NCI-H1092 (cell line): ENCODE data around the gene TOR4A.

Experiments used
- DNase-seq: peaks from one replicate; lab custom pipeline; 2025; lab: John Stamatoyannopoulos, UW

The TOR4A gene

GRCh38 chr9:137272241-137273094, 5.1 kb upstream of the TOR4A start:
- DNase-seq: no peak

DNA sequence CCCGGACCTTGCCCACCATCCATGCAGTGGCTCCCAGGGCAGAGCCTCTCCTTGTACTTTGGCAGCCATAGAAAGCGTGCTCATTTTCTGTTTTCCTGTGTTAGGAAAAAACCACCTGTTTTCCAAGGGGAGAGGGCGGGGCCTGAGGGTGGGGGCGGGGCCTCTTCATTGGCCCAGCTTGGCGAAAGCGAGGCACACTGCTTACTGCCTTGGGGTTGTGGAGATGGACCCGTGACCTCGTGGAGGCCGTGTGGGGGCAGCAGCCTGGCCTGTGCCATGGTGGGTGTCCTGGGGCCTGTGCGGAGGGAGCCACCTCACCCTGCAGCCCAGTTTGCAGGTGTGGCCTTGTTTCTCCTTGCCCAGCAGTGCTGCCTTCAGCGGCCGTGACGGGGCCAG, 4.4 kb upstream of the TOR4A start:
- no peak for DNase-seq

GRCh38 chr9:137273611-137274320, 3.8 kb upstream of the TOR4A start:
- DNase-seq: no peak

DNA sequence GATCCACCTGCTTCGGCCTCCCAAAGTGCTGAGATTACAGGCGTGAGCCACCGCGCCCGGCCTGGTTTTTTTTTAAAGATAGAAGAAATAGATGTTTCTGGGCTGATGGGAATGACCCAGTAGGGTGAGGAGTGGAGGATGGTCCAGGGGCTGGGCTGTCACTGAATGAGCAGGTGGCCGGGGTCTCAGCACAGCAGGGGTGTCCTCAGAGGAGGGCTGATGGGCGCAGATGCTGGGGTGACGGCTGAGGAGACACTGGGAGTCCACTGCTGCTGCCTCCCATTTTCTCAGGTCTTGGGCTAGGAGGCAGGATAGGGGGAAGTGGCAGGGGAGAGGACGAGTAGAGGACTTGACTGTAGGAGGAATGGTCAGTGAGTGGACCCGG, 2.3 kb upstream of the TOR4A start:
- no peak for DNase-seq

DNA sequence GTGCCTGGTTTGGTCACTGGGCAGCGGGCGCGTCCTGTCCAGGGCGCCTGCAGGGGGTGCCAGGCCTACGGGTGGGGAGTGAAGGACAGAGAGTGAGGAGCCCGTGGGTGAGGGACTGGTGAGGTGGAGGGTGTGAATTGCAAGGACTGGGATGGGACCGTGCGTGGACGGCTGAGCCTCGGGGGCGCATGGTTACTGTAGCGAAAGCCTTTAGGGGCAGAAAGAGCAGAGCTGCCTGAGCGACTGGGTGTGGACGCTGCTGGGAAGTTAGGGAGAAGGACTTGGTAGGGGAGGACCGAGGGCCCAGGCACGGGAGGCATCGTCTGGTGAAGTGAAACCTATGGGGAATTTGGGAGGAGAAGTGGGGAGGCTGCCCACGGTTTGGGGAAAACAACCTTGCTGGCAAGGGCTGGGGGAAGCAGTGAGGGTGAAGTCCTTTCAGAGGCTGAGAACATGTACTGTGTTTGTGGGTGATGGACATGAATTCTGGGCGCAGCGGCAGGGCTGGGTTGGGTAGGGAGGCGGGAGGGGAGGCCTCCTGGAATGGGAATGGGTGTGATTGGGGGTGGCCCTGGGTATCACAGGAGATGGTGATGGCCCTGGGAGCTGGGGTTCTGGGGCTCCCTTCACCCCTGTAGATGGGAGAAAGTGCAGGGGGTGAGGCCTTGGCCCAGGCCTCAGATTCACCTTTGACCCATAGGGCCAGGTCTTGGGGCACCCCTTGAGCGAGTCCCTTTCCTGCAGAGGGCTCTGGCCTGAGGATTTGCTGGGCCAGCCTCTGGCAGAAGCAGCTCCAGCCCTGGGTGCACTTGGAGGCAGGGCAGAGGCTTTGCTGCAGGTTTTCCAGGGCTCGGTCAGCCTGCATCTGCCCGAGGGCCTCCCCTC, 1.7 kb upstream of the TOR4A start:
- DNase-seq: no peak

- no peak for DNase-seq
Observed at GRCh38 chr9:137276473-137277328, 825 bp upstream of the TOR4A start.

DNA sequence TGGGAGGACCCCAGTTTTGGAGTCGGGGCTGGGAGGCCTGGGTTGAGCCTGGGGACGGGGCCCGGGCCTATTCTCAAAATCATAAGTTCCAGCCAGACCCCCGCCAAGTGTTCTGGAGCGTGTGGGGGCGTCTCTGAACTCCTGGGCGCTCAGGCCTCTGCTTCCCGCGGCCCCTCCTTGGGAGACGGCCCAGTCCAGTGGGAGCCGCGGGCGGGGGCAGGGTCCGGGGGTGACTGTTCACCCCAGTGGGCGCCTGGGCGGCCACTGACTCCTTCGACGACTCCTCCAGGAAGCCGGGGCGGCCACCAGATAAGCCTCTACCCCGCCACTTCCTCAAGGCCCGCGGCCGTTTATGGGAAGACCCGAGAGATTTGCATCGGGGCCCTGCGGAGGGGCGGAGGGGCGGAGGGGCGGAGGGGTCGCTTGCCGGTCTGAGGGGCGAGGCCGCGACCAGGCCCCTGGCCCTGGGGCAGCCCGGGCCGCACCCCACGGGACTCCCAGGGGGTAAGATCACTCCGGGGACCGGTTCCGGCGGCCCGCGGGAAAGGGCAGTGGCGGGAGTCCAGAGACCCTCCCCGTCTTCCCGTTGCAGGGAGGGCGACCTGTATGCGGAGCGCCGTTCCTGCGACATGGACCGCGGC, 655 bp downstream of the TOR4A start:
- DNase-seq: no peak

DNA sequence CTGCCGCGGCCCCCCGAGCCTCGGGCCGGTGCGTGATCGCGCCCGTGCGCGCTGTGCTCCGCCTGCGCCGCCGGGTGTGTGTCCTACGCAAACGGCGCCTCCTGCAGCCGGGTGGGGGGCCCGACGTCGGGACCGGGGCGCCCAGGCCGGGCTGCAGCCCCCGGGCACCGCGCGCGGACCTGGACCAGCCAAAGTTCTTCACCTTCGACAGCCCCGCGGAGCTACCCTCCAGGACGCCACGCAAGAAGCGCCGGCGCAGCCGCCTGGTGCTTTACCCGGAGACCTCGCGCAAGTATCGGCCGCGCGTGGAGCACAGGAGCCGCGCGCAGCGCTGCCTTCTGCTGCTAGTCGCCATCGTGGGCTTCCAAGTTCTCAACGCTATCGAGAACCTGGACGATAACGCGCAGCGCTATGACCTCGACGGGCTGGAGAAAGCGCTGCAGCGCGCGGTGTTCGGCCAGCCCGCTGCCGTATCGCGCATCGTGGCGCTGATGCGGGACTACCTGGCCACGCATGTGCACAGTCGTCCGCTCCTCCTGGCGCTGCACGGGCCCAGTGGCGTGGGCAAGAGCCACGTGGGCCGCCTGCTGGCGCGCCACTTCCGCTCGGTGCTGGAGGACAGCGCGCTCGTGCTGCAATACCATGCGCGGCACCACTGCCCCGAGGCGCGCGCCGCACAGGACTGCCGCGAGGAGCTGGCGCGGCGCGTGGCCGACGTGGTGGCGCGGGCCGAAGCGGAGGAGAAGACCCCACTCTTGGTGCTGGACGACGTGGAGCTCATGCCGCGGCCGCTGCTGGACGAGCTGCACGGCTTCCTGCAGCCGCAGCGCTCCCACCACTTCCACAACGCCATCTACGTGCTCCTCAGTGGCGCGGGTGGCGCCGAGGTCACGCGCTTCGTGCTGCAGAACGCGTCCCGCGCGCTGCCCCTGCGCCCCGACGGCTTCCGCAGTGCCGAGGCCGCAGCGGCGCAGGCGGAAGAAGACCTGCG, 1.5 kb downstream of the TOR4A start:
- DNase-seq: no peak

DNA sequence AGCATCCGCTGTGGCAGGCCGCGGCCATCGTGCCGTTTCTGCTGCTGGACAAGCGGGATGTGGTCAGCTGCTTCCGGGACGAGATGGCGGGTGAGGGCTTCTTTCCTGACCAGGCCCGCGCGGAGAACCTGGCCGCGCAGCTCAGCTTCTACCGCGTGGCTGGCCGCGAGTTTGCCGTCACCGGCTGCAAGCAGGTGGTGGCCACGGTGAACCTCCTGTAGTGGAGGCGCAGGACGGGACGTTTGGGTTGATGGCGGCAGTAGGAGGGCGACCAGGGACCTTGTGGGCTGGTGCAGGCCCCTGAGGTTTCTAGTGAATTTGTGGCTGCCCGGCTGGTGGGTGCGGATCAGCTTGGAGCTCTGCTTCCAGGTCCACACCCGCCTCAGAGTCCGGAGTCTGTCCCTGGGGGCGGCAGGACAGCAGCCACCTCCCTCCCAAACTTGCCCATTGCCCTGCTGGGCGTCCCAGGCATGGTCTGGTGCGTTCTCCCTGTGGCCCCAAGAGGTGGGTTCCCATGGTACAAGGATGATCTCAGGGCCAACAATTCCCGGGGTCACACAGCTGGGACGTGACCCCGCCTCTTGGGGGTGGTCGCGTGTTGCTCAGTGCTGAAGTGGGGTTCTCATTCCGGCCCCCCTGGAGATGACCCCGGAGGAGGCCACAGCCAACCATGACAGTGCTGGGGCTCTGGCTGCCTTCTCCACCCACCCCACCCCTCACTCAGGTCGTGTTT, 2.4 kb downstream of the TOR4A start:
- no peak for DNase-seq

DNA sequence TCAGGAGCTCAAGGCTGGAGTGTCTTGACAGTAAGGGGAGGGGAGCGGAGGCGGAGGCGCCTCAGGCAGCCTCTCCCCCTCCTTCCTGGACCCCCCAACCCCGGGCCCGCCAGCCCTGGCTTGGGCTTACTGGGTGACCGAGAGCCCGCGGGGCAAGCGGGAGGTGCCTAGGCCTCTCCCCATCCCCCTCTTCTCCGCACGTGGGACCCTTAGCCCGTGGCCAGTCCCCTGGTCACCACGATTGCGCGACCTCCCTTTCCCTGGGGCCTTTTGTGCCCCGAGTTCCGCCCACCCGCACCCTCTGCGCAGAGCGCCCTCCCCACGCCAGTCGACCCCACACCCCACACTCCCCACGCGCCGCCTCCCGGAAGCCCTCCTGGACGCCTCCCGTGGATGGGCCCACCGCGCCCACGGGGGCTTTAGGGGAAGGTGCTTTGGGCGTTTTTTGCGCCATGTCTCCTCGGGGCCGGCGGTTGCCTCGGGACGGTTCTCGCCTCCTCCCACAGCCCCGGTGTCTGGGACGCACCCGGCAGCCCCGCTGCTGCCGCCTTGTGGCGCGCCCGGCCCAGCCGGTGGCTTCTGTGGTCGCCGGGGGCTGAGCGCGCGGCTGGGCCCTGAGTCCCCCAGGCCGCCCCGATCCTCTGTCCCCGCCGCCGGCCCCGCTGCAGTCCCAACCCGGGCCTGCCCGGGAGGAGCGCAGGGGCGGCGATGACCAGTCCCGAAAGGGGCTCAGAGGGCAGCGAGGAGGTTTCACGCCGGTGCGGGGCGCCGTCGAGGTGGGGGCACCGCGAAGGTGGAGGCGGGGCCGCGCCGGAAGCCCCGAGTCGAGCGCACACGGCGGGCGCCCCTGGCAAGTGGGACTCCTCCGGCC, 3.2 kb downstream of the TOR4A start:
- DNase-seq: no peak

DNA sequence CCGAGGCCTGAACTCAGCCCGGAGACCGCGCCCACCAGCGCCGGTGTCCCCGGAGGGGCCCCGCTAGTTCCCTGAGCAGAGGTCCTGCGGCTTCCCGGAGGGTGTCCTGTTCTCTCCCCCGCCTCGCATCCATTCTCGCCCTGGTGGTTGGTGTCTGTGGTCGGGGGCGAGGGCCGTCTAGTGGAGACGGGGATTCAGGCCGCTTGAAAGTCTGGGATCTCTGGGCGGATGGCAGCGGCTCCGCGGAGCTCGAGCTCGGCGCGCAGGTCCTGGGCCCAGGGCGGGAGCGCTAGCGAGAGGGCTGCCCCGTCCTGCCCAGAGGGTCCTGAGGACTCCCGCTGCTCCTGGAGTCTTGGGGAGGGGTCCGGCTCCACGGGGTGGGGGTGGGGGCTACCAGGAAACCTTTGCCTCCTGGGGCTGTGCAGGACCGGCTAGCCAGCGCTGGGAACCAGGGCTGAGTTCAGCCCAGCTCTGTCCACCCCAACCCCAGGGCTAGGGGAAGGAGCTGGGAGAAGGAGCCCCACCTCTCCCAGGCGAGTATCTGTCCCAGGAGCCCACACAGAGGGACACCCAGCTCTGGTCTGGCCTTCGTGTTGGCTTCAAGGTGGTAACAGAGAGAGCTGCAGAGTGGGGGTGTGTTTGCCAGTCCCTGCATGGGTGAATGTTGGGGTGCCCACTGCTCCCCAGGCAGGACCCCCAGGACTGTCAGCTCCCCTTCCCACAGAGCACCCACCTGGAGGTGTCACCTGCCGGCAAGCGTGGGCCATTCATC, 4.0 kb downstream of the TOR4A start:
- no peak for DNase-seq

GRCh38 chr9:137286975-137287383, 9.5 kb downstream of the TOR4A start:
- DNase-seq: peak; percentile 46

GRCh38 chr9:137293094-137293481, 15.6 kb downstream of the TOR4A start:
- no peak for DNase-seq

GRCh38 chr9:137293482-137294090, 16.1 kb downstream of the TOR4A start:
- DNase-seq: no peak

DNA sequence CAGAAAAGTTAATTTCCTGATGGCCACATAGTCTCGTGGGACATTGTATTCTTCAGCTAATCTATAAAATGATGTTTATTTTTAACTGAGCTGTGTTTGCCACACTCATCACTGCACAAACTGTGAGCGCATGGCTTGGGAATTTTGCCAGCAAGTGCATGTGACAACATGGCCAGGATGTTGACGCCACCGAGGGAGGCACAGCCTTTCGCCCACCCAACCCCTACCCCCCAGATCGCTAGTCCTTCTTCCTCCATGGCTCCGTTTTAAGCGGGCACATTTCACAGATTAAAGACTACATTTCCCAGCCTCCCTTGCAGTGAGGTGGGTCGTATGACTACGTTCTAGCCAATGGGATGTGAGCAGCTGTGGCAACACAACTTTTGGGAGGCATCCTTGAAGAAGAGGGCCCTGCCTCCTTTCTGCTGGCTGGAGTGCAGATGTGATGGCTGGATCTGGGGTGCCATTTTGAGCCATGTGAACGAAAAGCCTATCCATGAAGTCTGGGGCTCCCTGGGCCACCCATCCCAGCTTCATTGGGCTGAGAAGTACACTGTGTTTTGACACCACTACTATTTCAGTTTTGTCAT, 16.7 kb downstream of the TOR4A start:
- DNase-seq: no peak

GRCh38 chr9:137294681-137295237, 17.2 kb downstream of the TOR4A start:
- no peak for DNase-seq
